Measurements from ENCODE around the gene PTS.

The PTS gene

DNA sequence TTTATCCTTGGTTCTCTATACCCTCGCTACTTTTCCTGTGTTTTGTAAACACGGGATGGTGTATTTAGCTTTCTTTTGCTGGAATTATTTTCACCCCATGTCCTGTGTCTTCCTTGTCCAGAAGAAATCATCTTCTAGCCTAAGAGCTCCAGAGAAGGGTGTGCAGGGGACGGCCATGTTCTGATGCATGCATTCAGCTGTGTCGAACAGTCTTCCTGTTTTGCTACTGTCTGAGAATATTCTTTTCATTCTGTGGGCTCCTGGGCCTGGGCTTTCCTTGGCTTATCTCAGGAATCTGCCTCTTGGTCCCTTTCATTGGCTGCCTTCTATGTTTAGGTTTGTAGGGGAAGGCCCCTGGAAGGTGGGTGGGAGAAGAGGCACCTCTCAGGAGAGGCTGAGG is 45.0 kb downstream of the PTS start:
- ChIA-PET CTCF (interaction anchor here (0.9 to 3.0 kb wide), 5 partner anchors 9 to 45 kb away, joined by 3 to 27 read pairs (median 4); partner anchors contain the start of genes PLET1 and PTS), POLR2A (no interaction called here)
- no peak for DNase-seq (ENCODE audit: extremely low spot score)
- TF ChIP-seq CTCF (IDR thresholded peaks at IDR 0.05; ENCODE audit: control extremely low read depth, extremely low read depth, low read depth, missing control alignments): no peak

DNA sequence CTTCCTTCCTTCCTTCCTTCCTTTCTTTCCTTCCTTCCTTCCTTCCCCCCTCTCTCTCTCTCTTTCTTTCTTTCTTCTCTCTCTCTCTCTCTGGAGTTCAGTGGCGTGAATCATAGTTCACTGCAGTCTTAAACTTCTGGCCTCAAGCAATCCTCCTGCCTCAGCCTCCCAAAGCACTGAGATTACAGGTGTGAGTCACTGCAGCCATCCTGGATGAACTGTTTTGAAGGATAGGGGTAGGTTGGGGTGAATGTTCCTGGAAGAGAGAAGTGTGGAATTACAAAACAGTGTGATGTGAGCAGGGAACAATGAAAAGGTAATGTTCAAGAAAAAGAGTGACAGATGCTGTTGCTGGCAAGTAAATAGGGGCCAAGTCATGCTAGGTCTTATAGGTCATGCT is 46.8 kb downstream of the PTS start:
- CTCF ChIA-PET: interaction anchor here (1.0 to 17.5 kb wide), 4 partner anchors 8 to 1017 kb away, joined by 3 to 374 read pairs (median 15); no protein-coding TSS in a partner anchor
- no peak for TF ChIP-seq CTCF (IDR thresholded peaks at IDR 0.05; ENCODE audit: control extremely low read depth, extremely low read depth, low read depth, missing control alignments)
- no peak for DNase-seq (ENCODE audit: extremely low spot score)
- POLR2A ChIA-PET: no interaction called here

- no peak for TF ChIP-seq CTCF (IDR thresholded peaks at IDR 0.05; ENCODE audit: control extremely low read depth, extremely low read depth, low read depth, missing control alignments)
- POLR2A ChIA-PET: no interaction called here
Observed at GRCh38 chr11:112274007-112274783, 48.0 kb downstream of the PTS start.

DNA sequence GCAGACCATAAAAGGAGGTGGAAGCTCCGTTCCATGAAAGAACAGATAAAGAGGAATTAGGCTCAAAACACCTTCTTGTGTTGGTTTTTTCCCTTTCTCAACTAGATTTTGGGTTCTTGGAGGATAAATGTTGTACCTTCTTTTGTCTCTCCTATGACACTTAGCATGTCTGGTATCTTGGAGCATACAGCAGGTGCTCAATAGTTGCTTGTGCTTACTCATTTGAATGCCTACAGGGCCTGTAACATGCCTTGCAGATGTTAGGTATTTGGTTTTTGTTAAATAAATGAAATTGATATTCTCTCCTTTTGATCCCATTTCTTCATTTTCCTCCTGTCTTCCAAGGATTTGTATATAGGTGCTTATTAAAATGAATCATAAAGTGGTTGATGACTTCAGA is 50.8 kb downstream of the PTS start:
- TF ChIP-seq CTCF (IDR thresholded peaks at IDR 0.05; ENCODE audit: control extremely low read depth, extremely low read depth, low read depth, missing control alignments): no peak
- POLR2A ChIA-PET: no interaction called here
- no peak for DNase-seq (ENCODE audit: extremely low spot score)
- CTCF ChIA-PET: interaction anchor here (1.0 to 17.5 kb wide), 2 partner anchors 58 to 164 kb away, joined by 3 to 374 read pairs; no protein-coding TSS in a partner anchor

More at GRCh38 chr11:112274007-112274783, 48.0 kb downstream of the PTS start:
- CTCF ChIA-PET: interaction anchor here (0.9 to 17.5 kb wide), 4 partner anchors 8 to 162 kb away, joined by 3 to 374 read pairs (median 4); no protein-coding TSS in a partner anchor
- DNase-seq (ENCODE audit: extremely low spot score): no peak

GRCh38 chr11:112277941-112278340 is 51.7 kb downstream of the PTS start:
- DNase-seq (ENCODE audit: extremely low spot score): no peak
- CTCF ChIA-PET: interaction anchor here (1.0 to 17.5 kb wide), 4 partner anchors 13 to 176 kb away, joined by 3 to 374 read pairs (median 35); no protein-coding TSS in a partner anchor
- TF ChIP-seq CTCF (IDR thresholded peaks at IDR 0.05; ENCODE audit: control extremely low read depth, extremely low read depth, low read depth, missing control alignments): no peak
- POLR2A ChIA-PET: no interaction called here

DNA sequence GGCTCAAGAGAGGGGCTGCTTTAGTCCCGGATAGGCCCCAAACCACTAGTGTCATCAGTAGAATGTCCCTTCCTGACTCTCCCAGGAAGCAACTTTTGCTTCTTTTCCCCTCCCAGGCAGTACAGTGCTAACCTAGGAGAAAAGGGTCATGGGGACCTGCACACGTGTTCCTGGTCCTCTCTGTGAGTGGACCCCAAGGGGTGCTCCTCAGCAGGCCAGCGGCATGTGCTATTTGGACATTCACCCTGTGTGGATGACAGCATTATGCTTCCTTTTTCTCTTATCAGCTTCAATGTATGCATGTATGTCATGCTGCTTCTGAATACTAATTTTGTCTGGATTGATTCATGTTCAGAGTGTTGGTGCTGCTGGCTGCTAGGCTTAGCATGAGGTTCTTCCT is 52.6 kb downstream of the PTS start:
- ChIA-PET POLR2A (no interaction called here), CTCF (interaction anchor here (1.0 to 17.5 kb wide), 15 partner anchors 7 to 1010 kb away, joined by 3 to 374 read pairs (median 21); partner anchors contain the start of genes ALG9 and PTS)
- no peak for DNase-seq (ENCODE audit: extremely low spot score)
- no peak for TF ChIP-seq CTCF (IDR thresholded peaks at IDR 0.05; ENCODE audit: control extremely low read depth, extremely low read depth, low read depth, missing control alignments)
